Measurements from ENCODE around the gene PORCN.

The PORCN gene

GRCh38 chrX:48508400-48509244 is at the start of gene PORCN:
Gene PORCN, plus strand, starts transcription at chrX:48508992. Its CDS starts 829 bp downstream, at chrX:48509821.
- DNase-seq, result peak; percentile 73

- DNase-seq, result no peak
These were observed 49.3 kb upstream of the PORCN start for GRCh38 chrX:48459483-48459882.

GRCh38 chrX:48460031-48460430 is 48.8 kb upstream of the PORCN start:
- DNase-seq, result no peak

GRCh38 chrX:48460606-48461005 is 48.2 kb upstream of the PORCN start:
- no peak for DNase-seq

GRCh38 chrX:48461830-48462229 is 47.0 kb upstream of the PORCN start:
- DNase-seq, result no peak

GRCh38 chrX:48465336-48465933 is 43.4 kb upstream of the PORCN start:
- no peak for DNase-seq

GRCh38 chrX:48466696-48467095 is 42.1 kb upstream of the PORCN start:
- no peak for DNase-seq

- no peak for DNase-seq
These were observed 41.5 kb upstream of the PORCN start for GRCh38 chrX:48467281-48467761.

- DNase-seq, result peak; percentile 14
These were observed 40.5 kb upstream of the PORCN start for GRCh38 chrX:48468247-48468671.

GRCh38 chrX:48468693-48469691 is 39.8 kb upstream of the PORCN start:
- peak; percentile 30 for DNase-seq

- no peak for DNase-seq
These were observed 38.5 kb upstream of the PORCN start, which contains the start of gene SLC38A5 for GRCh38 chrX:48470110-48470832. Gene SLC38A5, minus strand, starts transcription at chrX:48470260. Its CDS starts 2,336 bp downstream, at chrX:48467924.

- no peak for DNase-seq
These were observed 38.0 kb upstream of the PORCN start for GRCh38 chrX:48470833-48471118.

GRCh38 chrX:48471504-48471903 is 37.3 kb upstream of the PORCN start:
- no peak for DNase-seq

GRCh38 chrX:48472225-48472624 is 36.6 kb upstream of the PORCN start:
- DNase-seq, result no peak

GRCh38 chrX:48472851-48473703 is 35.7 kb upstream of the PORCN start:
- DNase-seq, result no peak

GRCh38 chrX:48473704-48473990 is 35.1 kb upstream of the PORCN start:
- DNase-seq, result no peak

GRCh38 chrX:48474127-48474526 is 34.7 kb upstream of the PORCN start:
- no peak for DNase-seq

GRCh38 chrX:48474581-48474980 is 34.2 kb upstream of the PORCN start:
- DNase-seq, result no peak

GRCh38 chrX:48475296-48475695 is 33.5 kb upstream of the PORCN start:
- DNase-seq, result no peak

- DNase-seq, result peak; percentile 84
These were observed 32.8 kb upstream of the PORCN start, which contains the start of gene FTSJ1 for GRCh38 chrX:48475774-48476577. Gene FTSJ1, plus strand, starts transcription at chrX:48476199. Its CDS starts 1,849 bp downstream, at chrX:48478048.

GRCh38 chrX:48476919-48477318 is 31.9 kb upstream of the PORCN start:
- no peak for DNase-seq
